H9 (cell line): ENCODE data around the gene CYREN. TPM values are rescaled to one million over a fixed set of nuclear protein-coding genes. Genes with fewer than 3 reads are reported as not detected.

Source experiments
- DNase-seq: peaks from one replicate; pipeline ENCODE4 v3.0.0-alpha.2; 2017
- H2AFZ ChIP-seq: one replicate; pipeline ENCODE4 v1.6.1; 2013; ENCODE audit warnings: mild to moderate bottlenecking, low read length, control low read depth, moderate library complexity
- H2AK5ac ChIP-seq: 2 replicates; pipeline ENCODE4 v1.6.1; 2013; ENCODE audit warnings: low read length, control low read depth, mixed read lengths; ENCODE audit not compliant: insufficient read length
- H2BK120ac ChIP-seq: one replicate; pipeline ENCODE4 v1.6.1; 2013; ENCODE audit warnings: low read depth, mild to moderate bottlenecking, low read length, control low read depth, inconsistent platforms; ENCODE audit not compliant: poor library complexity, severe bottlenecking
- H2BK12ac ChIP-seq: 2 replicates; pipeline ENCODE4 v1.6.1; 2013; ENCODE audit warnings: low read length, control low read depth, mixed read lengths, low read depth; ENCODE audit not compliant: insufficient read length
- H2BK15ac ChIP-seq: 2 replicates; pipeline ENCODE4 v1.6.1; 2013; ENCODE audit warnings: low read depth, low read length, control low read depth
- H2BK20ac ChIP-seq: one replicate; pipeline ENCODE4 v1.6.1; 2013; ENCODE audit warnings: low read depth, mild to moderate bottlenecking, low read length, control low read depth, inconsistent platforms; ENCODE audit not compliant: poor library complexity, severe bottlenecking
- H2BK5ac ChIP-seq: 2 replicates; pipeline ENCODE4 v1.6.1; 2013; ENCODE audit warnings: low read length, control low read depth, mixed read lengths; ENCODE audit not compliant: insufficient read length
- H3K14ac ChIP-seq: 2 replicates; pipeline ENCODE4 v1.6.1; 2013; ENCODE audit warnings: low read length, control low read depth; ENCODE audit not compliant: insufficient read depth
- H3K18ac ChIP-seq: 2 replicates; pipeline ENCODE4 v1.6.1; 2013; ENCODE audit warnings: low read depth, mild to moderate bottlenecking, mixed read lengths, low read length, control low read depth; ENCODE audit not compliant: insufficient read length
- H3K23ac ChIP-seq: 2 replicates; pipeline ENCODE4 v1.6.1; 2013; ENCODE audit warnings: low read length, control low read depth, mixed read lengths, low read depth; ENCODE audit not compliant: insufficient read length
- H3K23me2 ChIP-seq: 2 replicates; pipeline ENCODE4 v1.6.1; 2013; ENCODE audit warnings: low read depth, mild to moderate bottlenecking, mixed read lengths, low read length, control low read depth; ENCODE audit not compliant: insufficient read length, poor library complexity, severe bottlenecking
- H3K27ac ChIP-seq: 2 replicates; pipeline ENCODE4 v1.5.1; 2013; ENCODE audit warnings: low read length, control low read depth, mixed read lengths, low read depth; ENCODE audit not compliant: insufficient read length
- H3K27me3 ChIP-seq: 2 replicates; pipeline ENCODE4 v1.6.1; 2013; ENCODE audit warnings: low read length, control low read depth, inconsistent platforms; ENCODE audit not compliant: insufficient read depth
- H3K4ac ChIP-seq: 2 replicates; pipeline ENCODE4 v1.6.1; 2013; ENCODE audit warnings: low read depth, mild to moderate bottlenecking, control low read depth, inconsistent platforms, low read length, moderate library complexity
- H3K4me1 ChIP-seq: 2 replicates; pipeline ENCODE4 v1.6.1; 2013; ENCODE audit warnings: low read length, control low read depth, inconsistent platforms; ENCODE audit not compliant: insufficient read depth
- H3K4me2 ChIP-seq: 2 replicates; pipeline ENCODE4 v1.6.1; 2013; ENCODE audit warnings: low read length, control low read depth, mixed read lengths; ENCODE audit not compliant: insufficient read length, insufficient read depth
- H3K56ac ChIP-seq: 2 replicates; pipeline ENCODE4 v1.6.1; 2013; ENCODE audit warnings: low read depth, mild to moderate bottlenecking, mixed read lengths, low read length, control low read depth; ENCODE audit not compliant: insufficient read length
- H3K79me1 ChIP-seq: 2 replicates; pipeline ENCODE4 v1.6.1; 2013; ENCODE audit warnings: low read depth, mild to moderate bottlenecking, moderate library complexity, low read length, control low read depth, inconsistent platforms; ENCODE audit not compliant: insufficient read depth, poor library complexity, severe bottlenecking
- H3K79me2 ChIP-seq: 2 replicates; pipeline ENCODE4 v1.6.1; 2013; ENCODE audit warnings: low read length, control low read depth, inconsistent platforms; ENCODE audit not compliant: insufficient read depth
- H3K9ac ChIP-seq: 2 replicates; pipeline ENCODE4 v1.6.1; 2013; ENCODE audit warnings: low read length, control low read depth, mixed read lengths; ENCODE audit not compliant: insufficient read length; ENCODE audit errors: extremely low read depth
- H3K9me3 ChIP-seq: one replicate; pipeline ENCODE4 v1.6.1; 2013; ENCODE audit warnings: low read depth, low read length, inconsistent platforms; ENCODE audit not compliant: control insufficient read depth
- H3T11ph ChIP-seq: one replicate; pipeline ENCODE4 v1.6.1; 2013; ENCODE audit warnings: mild to moderate bottlenecking, low read length, control low read depth, inconsistent platforms
- H4K20me1 ChIP-seq: one replicate; pipeline ENCODE4 v1.6.1; 2013; ENCODE audit not compliant: control insufficient read depth, insufficient read length, insufficient read depth
- H4K5ac ChIP-seq: 2 replicates; pipeline ENCODE4 v1.6.1; 2013; ENCODE audit warnings: low read depth, mild to moderate bottlenecking, mixed read lengths, low read length, control low read depth; ENCODE audit not compliant: insufficient read length
- H4K8ac ChIP-seq: replicated peaks from 2 replicates; pipeline ENCODE4 v1.6.1; 2013; ENCODE audit warnings: low read length, control low read depth, mixed read lengths, low read depth; ENCODE audit not compliant: insufficient read length
- H4K91ac ChIP-seq: 2 replicates; pipeline ENCODE4 v1.6.1; 2013; ENCODE audit warnings: low read depth, mild to moderate bottlenecking, moderate library complexity, mixed read lengths, low read length, control low read depth; ENCODE audit not compliant: insufficient read length
- H3K27ac Mint-ChIP-seq, 3 experiments: 2 replicates in 2 of 3; 3 replicates in 1 of 3; pipeline ENCODE4 v1.8.0; 2020 to 2021; ENCODE audit warnings: mixed read lengths in 3 of 3, mild to moderate bottlenecking in 1 of 3, moderate library complexity in 1 of 3
- H3K27me3 Mint-ChIP-seq: 2 replicates; pipeline ENCODE4 v1.8.0; 2021; ENCODE audit warnings: low read depth, mild to moderate bottlenecking, moderate library complexity, mixed read lengths
- H3K36me3 Mint-ChIP-seq, 3 experiments: 2 replicates in 2 of 3; 3 replicates in 1 of 3; pipeline ENCODE4 v1.8.0; 2020 to 2021; ENCODE audit warnings: low read depth in 3 of 3, mixed read lengths in 3 of 3; ENCODE audit not compliant: insufficient read depth in 1 of 3
- H3K4me1 Mint-ChIP-seq, 2 experiments: 2 replicates each; pipeline ENCODE4 v1.8.0; 2020; ENCODE audit warnings: mixed read lengths in 2 of 2
- H3K4me3 Mint-ChIP-seq, 2 experiments: 2 replicates in 1 of 2; 3 replicates in 1 of 2; pipeline ENCODE4 v1.8.0; 2020 to 2021; ENCODE audit warnings: mild to moderate bottlenecking in 2 of 2, mixed read lengths in 2 of 2, moderate library complexity in 1 of 2
- H3K9me3 Mint-ChIP-seq, 2 experiments: 2 replicates in 1 of 2; 3 replicates in 1 of 2; pipeline ENCODE4 v1.8.0; 2020; ENCODE audit warnings: mild to moderate bottlenecking in 2 of 2, mixed read lengths in 2 of 2, moderate library complexity in 1 of 2
- CTCF ChIP-seq: fragments of 200-600 bp; sonication (generic); conservative IDR thresholded peaks from 3 replicates; pipeline ENCODE4 v1.8.0; 2021; ENCODE audit warnings: antibody characterized with exemption, mild to moderate bottlenecking
- WGBS: extraction: QIAGEN DNeasy Blood & Tissue Kit; methylation state at CpG from one replicate; pipeline ENCODE4 v1.1.7; 2013; ENCODE audit warnings: missing lambda C conversion rate, low lambda C conversion rate, mixed read lengths; ENCODE audit not compliant: insufficient read length; ENCODE audit errors: extremely low coverage; 5-methylcytosine and 5-hydroxymethylcytosine counted together
- total RNA-seq: library from RNA; stranded (reverse); gene quantifications from 2 replicates; pipeline ENCODE4 v1.2.1, GENCODE V29; 2021

Gene CYREN
- total RNA-seq, 1 experiment from 2014 or later, result 72.0 TPM

GRCh38 chr7:135186261-135186540 lies 15.7 kb upstream of the CYREN start:
- H3K18ac ChIP-seq, result no peak overlapping the region
- H4K20me1 ChIP-seq, result no peaks in the 10 kb centered on the region
- no peaks in the 10 kb centered on the region for H3K23me2 ChIP-seq
- no peak overlapping the region for H3K27ac Mint-ChIP-seq
- H2BK5ac ChIP-seq, result no peak overlapping the region
- H3K4me3 Mint-ChIP-seq, result no peak overlapping the region
- H4K8ac ChIP-seq, result no peak overlapping the region
- H3K4ac ChIP-seq, result no peak overlapping the region
- no peak overlapping the region for H4K91ac ChIP-seq
- H3K79me1 ChIP-seq, result no peaks in the 10 kb centered on the region
- no peak overlapping the region for H2AFZ ChIP-seq
- peaks cover 13% of the 10 kb centered on the region for H3K9me3 ChIP-seq
- H3K23ac ChIP-seq, result no peak overlapping the region
- no peak overlapping the region for H2BK12ac ChIP-seq
- no peak overlapping the region for H2AK5ac ChIP-seq
- no peak overlapping the region for H2BK20ac ChIP-seq
- H3K4me2 ChIP-seq, result no peak overlapping the region
- no peaks in the 10 kb centered on the region for H3K4me1 ChIP-seq
- no peak overlapping the region for H4K5ac ChIP-seq
- H3K9ac ChIP-seq, result no peak overlapping the region
- no peaks in the 10 kb centered on the region for H3K27me3 ChIP-seq
- no peak overlapping the region for H3K27ac ChIP-seq
- no peak overlapping the region for H3T11ph ChIP-seq
- H3K27me3 Mint-ChIP-seq, result no peaks in the 10 kb centered on the region
- no peak for TF ChIP-seq CTCF
- WGBS, result no CpG with 5 or more reads among the region's 3 CpGs
- no peaks in the 10 kb centered on the region for H3K4me1 Mint-ChIP-seq
- no peak overlapping the region for H3K14ac ChIP-seq
- peaks cover 21 to 78% (median 55%) of the 10 kb centered on the region in 3 experiments for H3K36me3 Mint-ChIP-seq
- peaks cover 18% of the 10 kb centered on the region in 2 experiments for H3K9me3 Mint-ChIP-seq
- no peak overlapping the region for H3K56ac ChIP-seq
- no peak overlapping the region for H2BK15ac ChIP-seq
- H3K79me2 ChIP-seq, result no peaks in the 10 kb centered on the region
- no peak overlapping the region for H2BK120ac ChIP-seq
- no peak for DNase-seq
